ENCODE results near the gene KCNC3.

DNA sequence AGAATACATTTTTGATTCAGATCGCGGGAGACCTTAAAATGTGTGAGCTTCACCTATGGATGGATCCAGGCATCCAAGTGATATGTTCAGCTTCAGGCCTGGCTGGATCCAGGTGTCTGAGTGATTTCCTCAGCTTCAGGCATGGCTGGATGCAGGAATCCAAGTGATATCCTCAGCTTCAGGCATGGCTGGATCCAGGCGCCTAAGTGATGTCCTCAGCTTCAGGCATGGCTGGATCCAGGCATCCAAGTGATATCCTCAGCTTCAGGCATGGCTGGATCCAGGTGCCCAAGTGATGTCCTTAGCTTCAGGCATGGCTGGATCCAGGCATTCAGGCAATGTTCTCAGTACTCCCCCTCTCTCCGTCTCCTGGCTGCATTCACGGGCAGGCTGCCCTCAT is 60.7 kb downstream of the KCNC3 start:
- TF ChIP-seq, protein P1, sequence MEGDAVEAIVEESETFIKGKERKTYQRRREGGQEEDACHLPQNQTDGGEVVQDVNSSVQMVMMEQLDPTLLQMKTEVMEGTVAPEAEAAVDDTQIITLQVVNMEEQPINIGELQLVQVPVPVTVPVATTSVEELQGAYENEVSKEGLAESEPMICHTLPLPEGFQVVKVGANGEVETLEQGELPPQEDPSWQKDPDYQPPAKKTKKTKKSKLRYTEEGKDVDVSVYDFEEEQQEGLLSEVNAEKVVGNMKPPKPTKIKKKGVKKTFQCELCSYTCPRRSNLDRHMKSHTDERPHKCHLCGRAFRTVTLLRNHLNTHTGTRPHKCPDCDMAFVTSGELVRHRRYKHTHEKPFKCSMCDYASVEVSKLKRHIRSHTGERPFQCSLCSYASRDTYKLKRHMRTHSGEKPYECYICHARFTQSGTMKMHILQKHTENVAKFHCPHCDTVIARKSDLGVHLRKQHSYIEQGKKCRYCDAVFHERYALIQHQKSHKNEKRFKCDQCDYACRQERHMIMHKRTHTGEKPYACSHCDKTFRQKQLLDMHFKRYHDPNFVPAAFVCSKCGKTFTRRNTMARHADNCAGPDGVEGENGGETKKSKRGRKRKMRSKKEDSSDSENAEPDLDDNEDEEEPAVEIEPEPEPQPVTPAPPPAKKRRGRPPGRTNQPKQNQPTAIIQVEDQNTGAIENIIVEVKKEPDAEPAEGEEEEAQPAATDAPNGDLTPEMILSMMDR (IDR thresholded peaks at IDR 0.05; ENCODE audit: poor library complexity, severe bottlenecking), result no peak
- no peak for TF ChIP-seq EP300 (conservative IDR thresholded peaks at IDR 0.05; ENCODE audit: poor library complexity, severe bottlenecking)
- no peak for TF ChIP-seq MXI1 (conservative IDR thresholded peaks at IDR 0.05; ENCODE audit: poor library complexity, severe bottlenecking)
- TF ChIP-seq, protein P2, sequence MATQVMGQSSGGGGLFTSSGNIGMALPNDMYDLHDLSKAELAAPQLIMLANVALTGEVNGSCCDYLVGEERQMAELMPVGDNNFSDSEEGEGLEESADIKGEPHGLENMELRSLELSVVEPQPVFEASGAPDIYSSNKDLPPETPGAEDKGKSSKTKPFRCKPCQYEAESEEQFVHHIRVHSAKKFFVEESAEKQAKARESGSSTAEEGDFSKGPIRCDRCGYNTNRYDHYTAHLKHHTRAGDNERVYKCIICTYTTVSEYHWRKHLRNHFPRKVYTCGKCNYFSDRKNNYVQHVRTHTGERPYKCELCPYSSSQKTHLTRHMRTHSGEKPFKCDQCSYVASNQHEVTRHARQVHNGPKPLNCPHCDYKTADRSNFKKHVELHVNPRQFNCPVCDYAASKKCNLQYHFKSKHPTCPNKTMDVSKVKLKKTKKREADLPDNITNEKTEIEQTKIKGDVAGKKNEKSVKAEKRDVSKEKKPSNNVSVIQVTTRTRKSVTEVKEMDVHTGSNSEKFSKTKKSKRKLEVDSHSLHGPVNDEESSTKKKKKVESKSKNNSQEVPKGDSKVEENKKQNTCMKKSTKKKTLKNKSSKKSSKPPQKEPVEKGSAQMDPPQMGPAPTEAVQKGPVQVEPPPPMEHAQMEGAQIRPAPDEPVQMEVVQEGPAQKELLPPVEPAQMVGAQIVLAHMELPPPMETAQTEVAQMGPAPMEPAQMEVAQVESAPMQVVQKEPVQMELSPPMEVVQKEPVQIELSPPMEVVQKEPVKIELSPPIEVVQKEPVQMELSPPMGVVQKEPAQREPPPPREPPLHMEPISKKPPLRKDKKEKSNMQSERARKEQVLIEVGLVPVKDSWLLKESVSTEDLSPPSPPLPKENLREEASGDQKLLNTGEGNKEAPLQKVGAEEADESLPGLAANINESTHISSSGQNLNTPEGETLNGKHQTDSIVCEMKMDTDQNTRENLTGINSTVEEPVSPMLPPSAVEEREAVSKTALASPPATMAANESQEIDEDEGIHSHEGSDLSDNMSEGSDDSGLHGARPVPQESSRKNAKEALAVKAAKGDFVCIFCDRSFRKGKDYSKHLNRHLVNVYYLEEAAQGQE (IDR thresholded peaks at IDR 0.05; ENCODE audit: borderline replicate concordance), result no peak
- TF ChIP-seq TAF1 (IDR thresholded peaks at IDR 0.05; ENCODE audit: low read depth), result no peak
- no peak for TF ChIP-seq POLR2AphosphoS5 (IDR thresholded peaks at IDR 0.05)
- no peak for TF ChIP-seq SMC3 (conservative IDR thresholded peaks at IDR 0.05; ENCODE audit: poor library complexity)
- TF ChIP-seq EZH2 (IDR thresholded peaks at IDR 0.05; ENCODE audit: borderline replicate concordance, insufficient read depth, low read length, poor library complexity, severe bottlenecking), result no peak
- no peak for TF ChIP-seq RAD21 (conservative IDR thresholded peaks at IDR 0.05)
